ENCODE data around the gene IGFN1.

Gene IGFN1

GRCh38 chr1:201219481-201220387 lies 29.1 kb downstream of the IGFN1 start:
- Histone ChIP-seq H3K79me2 (ENCODE audit: control insufficient read depth, low read length) (no peaks in the 10 kb centered on the region), H3K4me3 (ENCODE audit: low read length) (no peak overlapping the region), H3K9me3 (ENCODE audit: control insufficient read depth, insufficient read depth, low read length) (no peaks in the 10 kb centered on the region), H3K4me2 (ENCODE audit: low read length) (no peak overlapping the region), H3K9me2 (replicated peaks; ENCODE audit: control insufficient read depth, low read length) (no peaks in the 10 kb centered on the region), H3K27me3 (ENCODE audit: control insufficient read depth, low read length) (no peaks in the 10 kb centered on the region), H4K20me1 (ENCODE audit: control insufficient read depth, insufficient read depth, low read depth, low read length) (no peaks in the 10 kb centered on the region), H3K4me1 (ENCODE audit: control insufficient read depth, low read length) (peaks cover 6% of the 10 kb centered on the region), H3K36me3 (ENCODE audit: control insufficient read depth, low read length) (no peaks in the 10 kb centered on the region), H3K27ac (ENCODE audit: low read depth, low read length) (no peak overlapping the region), H3F3A (ENCODE audit: control insufficient read depth, insufficient read depth) (no peaks in the 10 kb centered on the region)
- no peak for TF ChIP-seq CTCF (IDR thresholded peaks at IDR 0.05; ENCODE audit: low read depth, low read length, poor library complexity, severe bottlenecking)
- TF ChIP-seq EZH2phosphoT487 (IDR thresholded peaks at IDR 0.05; ENCODE audit: borderline replicate concordance, low read length) = no peak

GRCh38 chr1:201220388-201220715 lies 29.7 kb downstream of the IGFN1 start:
- TF ChIP-seq CTCF (IDR thresholded peaks at IDR 0.05; ENCODE audit: low read depth, low read length, poor library complexity, severe bottlenecking) (no peak), EZH2phosphoT487 (IDR thresholded peaks at IDR 0.05; ENCODE audit: borderline replicate concordance, low read length) (no peak)
- no peaks in the 10 kb centered on the region for H3K9me2 ChIP-seq (replicated peaks; ENCODE audit: control insufficient read depth, low read length)
- H3K27me3 ChIP-seq (ENCODE audit: control insufficient read depth, low read length) = no peaks in the 10 kb centered on the region

GRCh38 chr1:201221201-201221846 lies 30.7 kb downstream of the IGFN1 start:
- Histone ChIP-seq H3K27me3 (ENCODE audit: control insufficient read depth, low read length) (no peaks in the 10 kb centered on the region), H4K20me1 (ENCODE audit: control insufficient read depth, insufficient read depth, low read depth, low read length) (no peaks in the 10 kb centered on the region), H3K4me3 (ENCODE audit: low read length) (no peak overlapping the region), H3K79me2 (ENCODE audit: control insufficient read depth, low read length) (no peaks in the 10 kb centered on the region), H3K4me1 (ENCODE audit: control insufficient read depth, low read length) (no peaks in the 10 kb centered on the region), H3K9me2 (replicated peaks; ENCODE audit: control insufficient read depth, low read length) (no peaks in the 10 kb centered on the region), H3F3A (ENCODE audit: control insufficient read depth, insufficient read depth) (no peaks in the 10 kb centered on the region), H3K27ac (ENCODE audit: low read depth, low read length) (no peak overlapping the region), H3K9me3 (ENCODE audit: control insufficient read depth, insufficient read depth, low read length) (no peaks in the 10 kb centered on the region), H3K4me2 (ENCODE audit: low read length) (no peak overlapping the region), H3K36me3 (ENCODE audit: control insufficient read depth, low read length) (no peaks in the 10 kb centered on the region)
- TF ChIP-seq CTCF (IDR thresholded peaks at IDR 0.05; ENCODE audit: low read depth, low read length, poor library complexity, severe bottlenecking) = no peak
- no peak for TF ChIP-seq EZH2phosphoT487 (IDR thresholded peaks at IDR 0.05; ENCODE audit: borderline replicate concordance, low read length)

More at GRCh38 chr1:201220388-201220715, 29.7 kb downstream of the IGFN1 start:
- Histone ChIP-seq H3K4me2 (ENCODE audit: low read length) (no peak overlapping the region), H3K4me1 (ENCODE audit: control insufficient read depth, low read length) (peaks cover 6% of the 10 kb centered on the region), H4K20me1 (ENCODE audit: control insufficient read depth, insufficient read depth, low read depth, low read length) (no peaks in the 10 kb centered on the region), H3K27ac (ENCODE audit: low read depth, low read length) (no peak overlapping the region), H3K4me3 (ENCODE audit: low read length) (no peak overlapping the region), H3F3A (ENCODE audit: control insufficient read depth, insufficient read depth) (no peaks in the 10 kb centered on the region), H3K79me2 (ENCODE audit: control insufficient read depth, low read length) (no peaks in the 10 kb centered on the region), H3K9me3 (ENCODE audit: control insufficient read depth, insufficient read depth, low read length) (no peaks in the 10 kb centered on the region), H3K36me3 (ENCODE audit: control insufficient read depth, low read length) (no peaks in the 10 kb centered on the region)
